ENCODE measurements around the gene CCDC33.

DNA sequence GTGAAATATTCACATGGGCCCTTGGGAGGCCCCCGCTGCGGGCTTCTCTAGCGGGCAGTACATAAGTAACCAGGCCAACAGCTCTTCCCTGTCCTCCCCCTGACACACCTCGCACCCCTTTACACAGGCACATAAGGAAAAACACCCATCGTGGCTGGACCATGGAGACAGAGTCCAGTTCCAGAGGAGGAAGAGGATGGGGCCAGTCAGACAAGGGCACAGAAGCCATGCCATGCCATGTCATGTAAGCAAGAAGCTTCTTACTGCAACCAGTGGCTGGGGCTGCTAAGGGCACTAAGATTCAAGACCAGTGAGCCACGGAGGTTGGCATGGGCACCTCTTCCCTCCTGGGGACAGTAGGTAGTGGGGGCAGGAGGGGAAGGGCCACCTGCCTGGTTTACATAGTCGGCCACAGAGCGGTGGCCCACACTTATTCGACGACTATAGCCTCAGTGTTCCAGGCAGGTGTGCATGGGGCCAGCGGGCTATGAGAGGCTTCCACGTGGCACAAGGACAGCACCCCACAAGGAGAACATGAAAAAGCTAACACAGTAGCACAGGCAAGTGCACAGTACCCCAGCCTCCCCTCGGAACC, 137.0 kb downstream of the CCDC33 start:
- TF ChIP-seq, protein P1, sequence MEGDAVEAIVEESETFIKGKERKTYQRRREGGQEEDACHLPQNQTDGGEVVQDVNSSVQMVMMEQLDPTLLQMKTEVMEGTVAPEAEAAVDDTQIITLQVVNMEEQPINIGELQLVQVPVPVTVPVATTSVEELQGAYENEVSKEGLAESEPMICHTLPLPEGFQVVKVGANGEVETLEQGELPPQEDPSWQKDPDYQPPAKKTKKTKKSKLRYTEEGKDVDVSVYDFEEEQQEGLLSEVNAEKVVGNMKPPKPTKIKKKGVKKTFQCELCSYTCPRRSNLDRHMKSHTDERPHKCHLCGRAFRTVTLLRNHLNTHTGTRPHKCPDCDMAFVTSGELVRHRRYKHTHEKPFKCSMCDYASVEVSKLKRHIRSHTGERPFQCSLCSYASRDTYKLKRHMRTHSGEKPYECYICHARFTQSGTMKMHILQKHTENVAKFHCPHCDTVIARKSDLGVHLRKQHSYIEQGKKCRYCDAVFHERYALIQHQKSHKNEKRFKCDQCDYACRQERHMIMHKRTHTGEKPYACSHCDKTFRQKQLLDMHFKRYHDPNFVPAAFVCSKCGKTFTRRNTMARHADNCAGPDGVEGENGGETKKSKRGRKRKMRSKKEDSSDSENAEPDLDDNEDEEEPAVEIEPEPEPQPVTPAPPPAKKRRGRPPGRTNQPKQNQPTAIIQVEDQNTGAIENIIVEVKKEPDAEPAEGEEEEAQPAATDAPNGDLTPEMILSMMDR (IDR thresholded peaks at IDR 0.05) = no peak
- TF ChIP-seq EZH2 (IDR thresholded peaks at IDR 0.05; ENCODE audit: borderline replicate concordance, insufficient read depth, low read depth, low read length, poor library complexity, severe bottlenecking) = no peak
